OCI-LY7 (cell line): ENCODE data around the gene SCARB2. TPM values are rescaled to one million over a fixed set of nuclear protein-coding genes. Genes with fewer than 3 reads are reported as not detected.

Source experiments
- BruUV-seq: library from RNA; stranded (reverse); fragments of 400-500 nt; replicated peaks from 2 replicates; lab custom pipeline; 2021; lab: Mats Ljungman, UMichigan
- CTCF ChIA-PET: fragments of 300-600 bp; sonication (Branson Sonifier 250); formaldehyde crosslinking; loops from one replicate; lab custom pipeline; 2022; ENCODE audit warnings: antibody characterized with exemption; ENCODE audit not compliant: unreplicated experiment; lab: Charles Lee
- POLR2A ChIA-PET: fragments of 300-600 bp; sonication (Branson Sonifier 250); formaldehyde crosslinking; loops from one replicate; lab custom pipeline; 2022; ENCODE audit warnings: antibody characterized with exemption; lab: Charles Lee
- DNase-seq: peaks from one replicate; pipeline ENCODE4 v3.0.0-alpha.2; 2015; ENCODE audit warnings: low spot score
- H2AFZ ChIP-seq: fragments of 200-600 bp; sonication (generic), shearing (Covaris generic); 2 replicates; pipeline ENCODE4 v1.6.1; 2014; ENCODE audit warnings: mild to moderate bottlenecking, antibody characterized with exemption, low read length, moderate library complexity
- H3K27ac ChIP-seq: fragments of 200-600 bp; sonication (generic); 2 replicates; pipeline ENCODE4 v1.5.1; 2014; ENCODE audit warnings: mixed run types, low read depth, mild to moderate bottlenecking, moderate library complexity, low read length, inconsistent platforms; ENCODE audit not compliant: poor library complexity, severe bottlenecking
- H3K36me3 ChIP-seq: fragments of 200-600 bp; sonication (generic); 2 replicates; pipeline ENCODE4 v1.6.1; 2014; ENCODE audit warnings: mild to moderate bottlenecking, antibody characterized with exemption, low read length, moderate library complexity, mixed read lengths; ENCODE audit not compliant: insufficient read depth
- H3K4me1 ChIP-seq: fragments of 200-600 bp; sonication (generic); 2 replicates; pipeline ENCODE4 v1.5.1; 2014; ENCODE audit warnings: mild to moderate bottlenecking, low read length; ENCODE audit not compliant: insufficient read depth, poor library complexity, severe bottlenecking
- H3K4me2 ChIP-seq: fragments of 200-600 bp; sonication (generic); 2 replicates; pipeline ENCODE4 v1.6.1; 2014; ENCODE audit warnings: mild to moderate bottlenecking, low read length
- H3K4me3 ChIP-seq: fragments of 200-600 bp; sonication (generic); 2 replicates; pipeline ENCODE4 v1.5.1; 2014; ENCODE audit warnings: mild to moderate bottlenecking, low read depth, low read length; ENCODE audit not compliant: poor library complexity, severe bottlenecking
- H3K79me2 ChIP-seq: fragments of 200-600 bp; sonication (generic); 2 replicates; pipeline ENCODE4 v1.6.1; 2016; ENCODE audit warnings: low read depth, mild to moderate bottlenecking, low read length, moderate library complexity, mixed read lengths; ENCODE audit not compliant: insufficient read depth
- H3K9me2 ChIP-seq: fragments of 200-600 bp; sonication (generic); 2 replicates; pipeline ENCODE4 v1.6.1; 2016; ENCODE audit warnings: mild to moderate bottlenecking, low read length, mixed read lengths; ENCODE audit not compliant: insufficient read depth
- H3K9me3 ChIP-seq: fragments of 200-600 bp; sonication (generic); 2 replicates; pipeline ENCODE4 v1.6.1; 2014; ENCODE audit warnings: mild to moderate bottlenecking, mixed run types, low read length, mixed read lengths
- H4K20me1 ChIP-seq: fragments of 200-600 bp; sonication (generic); 2 replicates; pipeline ENCODE4 v1.6.1; 2014; ENCODE audit warnings: mild to moderate bottlenecking, antibody characterized with exemption, low read length, moderate library complexity, mixed read lengths; ENCODE audit not compliant: insufficient read depth
- CTCF ChIP-seq: fragments of 200-600 bp; sonication (generic); conservative IDR thresholded peaks from 2 replicates; pipeline ENCODE4 v1.5.1; 2014; ENCODE audit warnings: mild to moderate bottlenecking, antibody characterized with exemption, low read length, moderate library complexity, mixed read lengths
- EZH2phosphoT487 ChIP-seq: fragments of 200-600 bp; sonication (generic); IDR thresholded peaks from 2 replicates; pipeline ENCODE4 v1.6.1; 2018; ENCODE audit warnings: low read depth, borderline replicate concordance, mild to moderate bottlenecking, mixed run types, antibody characterized with exemption, low read length, moderate library complexity, mixed read lengths
- intact Hi-C: fragments of 100-400 bp; cut with micrococcal nuclease; formaldehyde crosslinking; loops from one replicate; pipeline ENCODE4 v1.10.0; 2022; ENCODE audit not compliant: unreplicated experiment
- total RNA-seq, 2 experiments: library from RNA; depleted of rRNA in 1 of 2; stranded (reverse); fragments of >200 nt in 1 of 2; shearing (Covaris generic) in 1 of 2; gene quantifications; 2 replicates each; pipeline ENCODE4 v1.2.3, GENCODE V29; 2014 to 2022

SCARB2 gene
- total RNA-seq, 2 experiments from 2014 or later, result 1.1 TPM; not detected in 1

GRCh38 chr4:76240236-76240635, 26.6 kb upstream of the SCARB2 start:
- Histone ChIP-seq H3K4me1 (no peaks in the 10 kb centered on the region), H3K9me2 (no peaks in the 10 kb centered on the region), H3K27ac (no peak overlapping the region), H3K4me3 (no peak overlapping the region), H3K4me2 (no peak overlapping the region), H3K79me2 (no peaks in the 10 kb centered on the region), H3K36me3 (no peaks in the 10 kb centered on the region), H2AFZ (no peak overlapping the region), H3K9me3 (no peaks in the 10 kb centered on the region), H4K20me1 (no peaks in the 10 kb centered on the region)
- ChIA-PET CTCF (no interaction called here), POLR2A (no interaction called here)
- intact Hi-C loops, result no loop called here
- no peak for TF ChIP-seq CTCF
- no peak for TF ChIP-seq EZH2phosphoT487
- DNase-seq, result no peak
- BruUV-seq, result no TSS peak

GRCh38 chr4:76238701-76239100, 25.1 kb upstream of the SCARB2 start:
- TF ChIP-seq CTCF, result no peak
- TF ChIP-seq EZH2phosphoT487, result no peak
- Histone ChIP-seq H4K20me1 (no peaks in the 10 kb centered on the region), H3K4me3 (no peak overlapping the region), H3K9me3 (no peaks in the 10 kb centered on the region), H3K27ac (no peak overlapping the region), H3K79me2 (no peaks in the 10 kb centered on the region), H3K4me2 (no peak overlapping the region), H3K9me2 (no peaks in the 10 kb centered on the region), H3K36me3 (no peaks in the 10 kb centered on the region), H3K4me1 (no peaks in the 10 kb centered on the region), H2AFZ (no peak overlapping the region)
- ChIA-PET POLR2A (no interaction called here), CTCF (no interaction called here)
- intact Hi-C loops, result no loop called here
- BruUV-seq, result no TSS peak
- no peak for DNase-seq

GRCh38 chr4:76238236-76238635, 24.6 kb upstream of the SCARB2 start:
- no TSS peak for BruUV-seq
- no peak for DNase-seq
- no peak overlapping the region for H3K4me2 ChIP-seq
- H3K9me3 ChIP-seq, result no peaks in the 10 kb centered on the region
- H3K4me1 ChIP-seq, result no peaks in the 10 kb centered on the region
- H4K20me1 ChIP-seq, result no peaks in the 10 kb centered on the region
- no peaks in the 10 kb centered on the region for H3K79me2 ChIP-seq
- no peaks in the 10 kb centered on the region for H3K9me2 ChIP-seq
- no peak overlapping the region for H3K4me3 ChIP-seq
- intact Hi-C loops, result no loop called here
- CTCF ChIA-PET, result no interaction called here
- H3K36me3 ChIP-seq, result no peaks in the 10 kb centered on the region
- H3K27ac ChIP-seq, result no peak overlapping the region
- TF ChIP-seq EZH2phosphoT487, result no peak
- no peak for TF ChIP-seq CTCF
- POLR2A ChIA-PET, result no interaction called here
- H2AFZ ChIP-seq, result no peak overlapping the region
